GM23338 (cell line): ENCODE measurements around the gene PCSK5. TPM values are rescaled to one million over a fixed set of nuclear protein-coding genes. Genes with fewer than 3 reads are reported as not detected.

Source experiments
- ATAC-seq: fragments of 200-7000 bp; cut with Tn5 transposase; 3 replicates; pipeline ENCODE4 v1.9.1; 2020
- DNase-seq: peaks from one replicate; pipeline ENCODE4 v3.0.0-alpha.2; 2015; ENCODE audit warnings: low spot score
- H2AFZ ChIP-seq: fragments of 200-600 bp; sonication (generic); 2 replicates; pipeline ENCODE4 v1.8.0; 2016; ENCODE audit warnings: antibody characterized with exemption, mild to moderate bottlenecking, moderate library complexity
- H3F3A ChIP-seq: fragments of 200-600 bp; sonication (generic); replicated peaks from 2 replicates; pipeline ENCODE4 v1.8.0; 2017; ENCODE audit warnings: antibody characterized with exemption, mixed run types, low read depth
- H3K27ac ChIP-seq: fragments of 200-600 bp; sonication (generic); 2 replicates; pipeline ENCODE4 v1.6.1; 2016; ENCODE audit warnings: low read depth
- H3K27me3 ChIP-seq: fragments of 200-600 bp; sonication (generic); 2 replicates; pipeline ENCODE4 v1.8.0; 2016; ENCODE audit warnings: mild to moderate bottlenecking, mixed run types, moderate library complexity; ENCODE audit not compliant: insufficient read depth
- H3K36me3 ChIP-seq: fragments of 200-600 bp; sonication (generic); 2 replicates; pipeline ENCODE4 v1.8.0; 2016; ENCODE audit warnings: mild to moderate bottlenecking; ENCODE audit not compliant: insufficient read depth
- H3K4me1 ChIP-seq: fragments of 200-600 bp; sonication (generic); 2 replicates; pipeline ENCODE4 v1.8.0; 2016; ENCODE audit warnings: mild to moderate bottlenecking, moderate library complexity; ENCODE audit not compliant: insufficient read depth
- H3K4me2 ChIP-seq: fragments of 200-600 bp; sonication (generic); 2 replicates; pipeline ENCODE4 v1.7.1; 2017; ENCODE audit warnings: mixed run types
- H3K4me3 ChIP-seq: fragments of 200-600 bp; sonication (generic); 2 replicates; pipeline ENCODE4 v1.6.1; 2016; ENCODE audit warnings: mixed run types
- H3K79me2 ChIP-seq: fragments of 200-600 bp; sonication (generic); replicated peaks from 2 replicates; pipeline ENCODE4 v1.8.0; 2017; ENCODE audit warnings: mild to moderate bottlenecking; ENCODE audit not compliant: insufficient read depth
- H3K9me2 ChIP-seq: fragments of 200-600 bp; sonication (generic); 2 replicates; pipeline ENCODE4 v1.8.0; 2017; ENCODE audit not compliant: insufficient read depth
- H4K20me1 ChIP-seq: fragments of 200-600 bp; sonication (generic); replicated peaks from 2 replicates; pipeline ENCODE4 v1.8.0; 2017; ENCODE audit warnings: mild to moderate bottlenecking; ENCODE audit not compliant: insufficient read depth
- H3K27ac Mint-ChIP-seq: 2 replicates; pipeline ENCODE4 v1.8.0; 2020; ENCODE audit warnings: inconsistent platforms, mild to moderate bottlenecking, moderate library complexity, mixed read lengths
- H3K27me3 Mint-ChIP-seq: 3 replicates; pipeline ENCODE4 v1.8.0; 2022; ENCODE audit warnings: low read depth, mild to moderate bottlenecking, moderate library complexity, mixed read lengths, inconsistent platforms; ENCODE audit not compliant: insufficient read depth, poor library complexity
- H3K36me3 Mint-ChIP-seq: 3 replicates; pipeline ENCODE4 v1.8.0; 2021; ENCODE audit warnings: low read depth, mild to moderate bottlenecking, inconsistent platforms, moderate library complexity, mixed read lengths
- H3K4me1 Mint-ChIP-seq: 3 replicates; pipeline ENCODE4 v1.8.0; 2020; ENCODE audit warnings: mild to moderate bottlenecking, inconsistent platforms, mixed read lengths
- H3K4me3 Mint-ChIP-seq: 3 replicates; pipeline ENCODE4 v1.8.0; 2021; ENCODE audit warnings: moderate library complexity, mild to moderate bottlenecking, inconsistent platforms, mixed read lengths
- H3K9me3 Mint-ChIP-seq: 3 replicates; pipeline ENCODE4 v1.8.0; 2020; ENCODE audit warnings: moderate library complexity, mild to moderate bottlenecking, inconsistent platforms, mixed read lengths
- CREB1 ChIP-seq: fragments of 250-450 bp; sonication (Bioruptor Pico); IDR thresholded peaks from 2 replicates; pipeline ENCODE4 v1.5.0; 2020; ENCODE audit warnings: low read depth, mild to moderate bottlenecking, moderate library complexity
- CTCF ChIP-seq, 2 experiments: fragments of 200-600 bp in 1 of 2; sonication (generic) in 1 of 2; conservative IDR thresholded peaks; 2 replicates each; pipeline versions ENCODE4 v1.5.1 to v1.6.1; 2016 to 2017; ENCODE audit warnings: antibody characterized with exemption in 2 of 2, low read depth in 2 of 2, mild to moderate bottlenecking in 2 of 2, moderate library complexity in 1 of 2
- EZH2 ChIP-seq: fragments of 200-600 bp; sonication (generic); IDR thresholded peaks from one replicate; pipeline ENCODE4 v1.8.0; 2017; ENCODE audit warnings: antibody characterized with exemption, mild to moderate bottlenecking, low read depth; ENCODE audit not compliant: unreplicated experiment
- EZH2phosphoT487 ChIP-seq: fragments of 200-600 bp; sonication (generic); IDR thresholded peaks from one replicate; pipeline ENCODE4 v1.8.1; 2018; ENCODE audit warnings: antibody characterized with exemption; ENCODE audit not compliant: unreplicated experiment
- JUNB ChIP-seq: IDR thresholded peaks from one replicate; pipeline ENCODE4 v1.6.1; 2016; ENCODE audit warnings: antibody characterized with exemption; ENCODE audit not compliant: unreplicated experiment
- NANOG ChIP-seq: IDR thresholded peaks from 2 replicates; pipeline ENCODE4 v1.6.1; 2016; ENCODE audit warnings: antibody characterized with exemption, borderline replicate concordance
- POLR2AphosphoS5 ChIP-seq: IDR thresholded peaks from 2 replicates; pipeline ENCODE4 v1.6.1; 2016; ENCODE audit warnings: antibody characterized with exemption, low read depth
- STAT1 ChIP-seq: IDR thresholded peaks from one replicate; pipeline ENCODE4 v1.6.1; 2016; ENCODE audit warnings: antibody characterized with exemption; ENCODE audit not compliant: unreplicated experiment
- ZNF114 ChIP-seq: fragments of 250-450 bp; sonication (Bioruptor Pico); IDR thresholded peaks from 2 replicates; pipeline ENCODE4 v1.5.0; 2020; ENCODE audit warnings: mild to moderate bottlenecking, moderate library complexity
- ZNF331 ChIP-seq: fragments of 250-450 bp; sonication (Bioruptor Pico); IDR thresholded peaks from 2 replicates; pipeline ENCODE4 v1.5.0; 2020; ENCODE audit warnings: low read depth, mild to moderate bottlenecking, moderate library complexity
- ZNF462 ChIP-seq: fragments of 250-450 bp; sonication (Bioruptor Pico); IDR thresholded peaks from 2 replicates; pipeline ENCODE4 v1.5.0; 2020; ENCODE audit warnings: mild to moderate bottlenecking, moderate library complexity
- polyA plus RNA-seq: library from polyadenylated mRNA; unstranded; fragments of >200 nt; fragmentation: Nextera tagmentation; extraction: Ambion mirVana; gene quantifications from 2 replicates; pipeline ENCODE4 v1.2.1, GENCODE V29; 2016
- total RNA-seq: library from RNA; depleted of rRNA; stranded (reverse); fragments of >200 nt; shearing (Covaris generic); gene quantifications from 2 replicates; pipeline ENCODE4 v1.2.3, GENCODE V29; 2014
- TF ChIP-seq, protein P1 (sequence below): IDR thresholded peaks from 2 replicates; pipeline ENCODE4 v1.6.1; 2016; ENCODE audit warnings: antibody characterized with exemption
- TF ChIP-seq, protein P2 (sequence below): IDR thresholded peaks from one replicate; pipeline ENCODE4 v1.6.1; 2018; ENCODE audit warnings: antibody characterized with exemption; ENCODE audit not compliant: unreplicated experiment

The PCSK5 gene
- total and polyA plus RNA-seq, 2 experiments from 2014 or later = 12.3 to 34.8 TPM

- no peaks in the 10 kb centered on the region for H3K79me2 ChIP-seq
- no peaks in the 10 kb centered on the region for H3F3A ChIP-seq
- Mint-ChIP-seq H3K27me3 (peaks cover 8% of the 10 kb centered on the region), H3K36me3 (peaks cover 31% of the 10 kb centered on the region), H3K9me3 (no peaks in the 10 kb centered on the region), H3K4me3 (no peak overlapping the region), H3K27ac (peak overlapping the region; percentile 6; the same call in 1 of the 2 replicates), H3K4me1 (peaks cover 39% of the 10 kb centered on the region)
- no peaks in the 10 kb centered on the region for H3K9me2 ChIP-seq
- H3K36me3 ChIP-seq = 0 out of 2 replicates have a peak, but pooled peaks cover 8% of the 10 kb centered on the region
- no peak overlapping the region for H2AFZ ChIP-seq
- no peak overlapping the region for H3K4me2 ChIP-seq
- no peak for ATAC-seq
- TF ChIP-seq EZH2 (no peak), JUNB (no peak), CREB1 (no peak), ZNF462 (CRISPR knock-in tag) (no peak), EZH2phosphoT487 (no peak), ZNF331 (CRISPR knock-in tag) (no peak), POLR2AphosphoS5 (no peak), NANOG (no peak), STAT1 (no peak), CTCF (conservative IDR thresholded peaks at IDR 0.05; ENCODE audit: low read depth in 2 of 2) (no peak), ZNF114 (CRISPR knock-in tag) (no peak)
- TF ChIP-seq, protein P1, sequence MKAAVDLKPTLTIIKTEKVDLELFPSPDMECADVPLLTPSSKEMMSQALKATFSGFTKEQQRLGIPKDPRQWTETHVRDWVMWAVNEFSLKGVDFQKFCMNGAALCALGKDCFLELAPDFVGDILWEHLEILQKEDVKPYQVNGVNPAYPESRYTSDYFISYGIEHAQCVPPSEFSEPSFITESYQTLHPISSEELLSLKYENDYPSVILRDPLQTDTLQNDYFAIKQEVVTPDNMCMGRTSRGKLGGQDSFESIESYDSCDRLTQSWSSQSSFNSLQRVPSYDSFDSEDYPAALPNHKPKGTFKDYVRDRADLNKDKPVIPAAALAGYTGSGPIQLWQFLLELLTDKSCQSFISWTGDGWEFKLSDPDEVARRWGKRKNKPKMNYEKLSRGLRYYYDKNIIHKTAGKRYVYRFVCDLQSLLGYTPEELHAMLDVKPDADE = no peak
- TF ChIP-seq, protein P2, sequence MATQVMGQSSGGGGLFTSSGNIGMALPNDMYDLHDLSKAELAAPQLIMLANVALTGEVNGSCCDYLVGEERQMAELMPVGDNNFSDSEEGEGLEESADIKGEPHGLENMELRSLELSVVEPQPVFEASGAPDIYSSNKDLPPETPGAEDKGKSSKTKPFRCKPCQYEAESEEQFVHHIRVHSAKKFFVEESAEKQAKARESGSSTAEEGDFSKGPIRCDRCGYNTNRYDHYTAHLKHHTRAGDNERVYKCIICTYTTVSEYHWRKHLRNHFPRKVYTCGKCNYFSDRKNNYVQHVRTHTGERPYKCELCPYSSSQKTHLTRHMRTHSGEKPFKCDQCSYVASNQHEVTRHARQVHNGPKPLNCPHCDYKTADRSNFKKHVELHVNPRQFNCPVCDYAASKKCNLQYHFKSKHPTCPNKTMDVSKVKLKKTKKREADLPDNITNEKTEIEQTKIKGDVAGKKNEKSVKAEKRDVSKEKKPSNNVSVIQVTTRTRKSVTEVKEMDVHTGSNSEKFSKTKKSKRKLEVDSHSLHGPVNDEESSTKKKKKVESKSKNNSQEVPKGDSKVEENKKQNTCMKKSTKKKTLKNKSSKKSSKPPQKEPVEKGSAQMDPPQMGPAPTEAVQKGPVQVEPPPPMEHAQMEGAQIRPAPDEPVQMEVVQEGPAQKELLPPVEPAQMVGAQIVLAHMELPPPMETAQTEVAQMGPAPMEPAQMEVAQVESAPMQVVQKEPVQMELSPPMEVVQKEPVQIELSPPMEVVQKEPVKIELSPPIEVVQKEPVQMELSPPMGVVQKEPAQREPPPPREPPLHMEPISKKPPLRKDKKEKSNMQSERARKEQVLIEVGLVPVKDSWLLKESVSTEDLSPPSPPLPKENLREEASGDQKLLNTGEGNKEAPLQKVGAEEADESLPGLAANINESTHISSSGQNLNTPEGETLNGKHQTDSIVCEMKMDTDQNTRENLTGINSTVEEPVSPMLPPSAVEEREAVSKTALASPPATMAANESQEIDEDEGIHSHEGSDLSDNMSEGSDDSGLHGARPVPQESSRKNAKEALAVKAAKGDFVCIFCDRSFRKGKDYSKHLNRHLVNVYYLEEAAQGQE = no peak
- H3K4me1 ChIP-seq = peaks cover 16% of the 10 kb centered on the region; the same call in 1 of the 2 replicates
- H3K4me3 ChIP-seq = no peak overlapping the region
- H3K27ac ChIP-seq = no peak overlapping the region
- H4K20me1 ChIP-seq = no peaks in the 10 kb centered on the region
- no peak for DNase-seq
- H3K27me3 ChIP-seq = no peaks in the 10 kb centered on the region
Observed at GRCh38 chr9:76162086-76162730, 271.7 kb downstream of the PCSK5 start.
